Measurements from ENCODE around the gene PODXL2. TPM values are rescaled to one million over a fixed set of nuclear protein-coding genes. Genes with fewer than 3 reads are reported as not detected.

The PODXL2 gene
- total and polyA plus RNA-seq, 2 of the 8 experiments (the other 6 are each of a cell fraction or from before 2014, with no cell fraction given) = 27.6 to 31.6 TPM

DNA sequence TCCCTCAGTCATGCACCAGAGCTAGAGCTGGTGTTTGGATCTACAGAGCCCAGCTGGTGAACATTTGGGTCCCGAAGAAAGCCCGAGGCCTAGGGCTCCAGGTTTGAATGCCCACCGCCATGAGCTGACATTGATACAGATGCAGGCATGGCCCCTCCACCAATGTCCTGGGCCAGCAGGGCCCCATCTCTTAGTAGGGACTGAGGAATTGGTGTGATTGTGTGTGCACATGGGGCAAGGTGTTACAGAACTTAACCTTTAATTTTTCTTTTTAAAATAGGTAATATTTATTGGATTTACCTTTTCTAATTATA, 11.0 kb downstream of the PODXL2 start:
- Histone ChIP-seq H2BK20ac (ENCODE audit: low read length) (no peak overlapping the region), H2AFZ (ENCODE audit: low read length) (no peak overlapping the region), H3K56ac (replicated peaks; ENCODE audit: insufficient read length, low read depth, low read length) (no peak overlapping the region), H3K18ac (ENCODE audit: extremely low read depth, low read length) (no peak overlapping the region), H4K20me1 (replicated peaks in 1 of 2; ENCODE audit: control insufficient read depth in 1 of 2, insufficient read depth in 2 of 2, low read length in 2 of 2) (no peaks in the 10 kb centered on the region), H3K4me2 (ENCODE audit: insufficient read depth in 1 of 2, low read depth in 2 of 2, low read length in 2 of 2) (no peak overlapping the region), H3K9me3 (ENCODE audit: insufficient read depth in 2 of 2, low read depth in 1 of 2, low read length in 1 of 2) (no peaks in the 10 kb centered on the region), H2AK5ac (ENCODE audit: low read depth, low read length) (no peak overlapping the region), H2BK12ac (ENCODE audit: low read depth, low read length) (no peak overlapping the region), H4K91ac (replicated peaks; ENCODE audit: insufficient read length, low read length) (no peak overlapping the region), H3K4me3 (ENCODE audit: extremely low read depth in 1 of 4, insufficient read depth in 2 of 4, low read depth in 3 of 4, low read length in 4 of 4) (no peak overlapping the region), H3K23ac (ENCODE audit: insufficient read length) (peak overlapping the region; percentile 59), H4K8ac (ENCODE audit: extremely low read depth, insufficient read depth, low read length) (no peak overlapping the region; the same call in 1 of the 2 replicates), H3K79me2 (ENCODE audit: control insufficient read depth in 1 of 2, insufficient read depth in 2 of 2, low read length in 2 of 2) (no peaks in the 10 kb centered on the region), H2BK5ac (ENCODE audit: low read depth, low read length) (no peak overlapping the region), H3K27ac (ENCODE audit: low read depth, low read length) (no peak overlapping the region), H4K5ac (ENCODE audit: insufficient read length, low read depth, low read length) (no peak overlapping the region), H3K27me3 (replicated peaks in 1 of 4; ENCODE audit: control insufficient read depth in 3 of 4, extremely low read depth in 1 of 4, insufficient read depth in 3 of 4, low read length in 3 of 4) (no peaks in the 10 kb centered on the region), H3K14ac (ENCODE audit: insufficient read length) (no peak overlapping the region), H3K36me3 (ENCODE audit: control insufficient read depth in 2 of 4, insufficient read depth in 4 of 4, low read length in 3 of 4) (peaks cover 0 to 7% (median under 1%) of the 10 kb centered on the region in 4 experiments; a peak in 1 of 8 replicates), H3K4ac (replicated peaks; ENCODE audit: insufficient read length, low read depth, low read length) (no peak overlapping the region), H3K23me2 (ENCODE audit: low read depth, low read length) (no peaks in the 10 kb centered on the region), H3K79me1 (ENCODE audit: low read depth, low read length) (no peaks in the 10 kb centered on the region; the same call in 1 of the 2 replicates), H2BK120ac (replicated peaks; ENCODE audit: low read depth, low read length) (no peak overlapping the region), H3K4me1 (replicated peaks in 1 of 4; ENCODE audit: control insufficient read depth in 3 of 4, insufficient read depth in 4 of 4, low read length in 3 of 4) (peaks cover 0 to 7% (median 2%) of the 10 kb centered on the region in 4 experiments; a peak in 3 of 7 replicates), H3K9ac (replicated peaks in 1 of 4; ENCODE audit: extremely low read depth in 1 of 4, low read depth in 3 of 4, low read length in 3 of 4) (no peak overlapping the region), H2BK15ac (ENCODE audit: low read length) (no peak overlapping the region)
- CTCF ChIA-PET (ENCODE audit: partially characterized antibody) = interaction anchor here (1.0 to 1.3 kb wide), 2 partner anchors 9 to 65 kb away, joined by 3 read pairs; no protein-coding TSS in a partner anchor
- DNase-seq (ENCODE audit: low read depth in 1 of 2, low spot score in 2 of 2) (no peak), FAIRE-seq (no peak)
- TF ChIP-seq TBP (IDR thresholded peaks at IDR 0.05; ENCODE audit: low read depth, low read length) (no peak), CTBP2 (IDR thresholded peaks at IDR 0.05; ENCODE audit: borderline replicate concordance, insufficient read depth, insufficient read length, low read length) (no peak), TCF12 (IDR thresholded peaks at IDR 0.05; ENCODE audit: low read depth, low read length) (no peak), PHF8 (conservative IDR thresholded peaks at IDR 0.05; ENCODE audit: low read depth, low read length) (no peak), KDM1A (IDR thresholded peaks at IDR 0.05; ENCODE audit: borderline replicate concordance, low read length) (no peak), NANOG (IDR thresholded peaks at IDR 0.05; ENCODE audit: insufficient read depth, low read depth, low read length, poor library complexity, severe bottlenecking) (no peak), EP300 (IDR thresholded peaks at IDR 0.05; ENCODE audit: borderline replicate concordance in 1 of 2, low read depth in 2 of 2, low read length in 2 of 2) (no peak)
- TF ChIP-seq, protein P1, sequence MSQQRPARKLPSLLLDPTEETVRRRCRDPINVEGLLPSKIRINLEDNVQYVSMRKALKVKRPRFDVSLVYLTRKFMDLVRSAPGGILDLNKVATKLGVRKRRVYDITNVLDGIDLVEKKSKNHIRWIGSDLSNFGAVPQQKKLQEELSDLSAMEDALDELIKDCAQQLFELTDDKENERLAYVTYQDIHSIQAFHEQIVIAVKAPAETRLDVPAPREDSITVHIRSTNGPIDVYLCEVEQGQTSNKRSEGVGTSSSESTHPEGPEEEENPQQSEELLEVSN (IDR thresholded peaks at IDR 0.05) = no peak
- TF ChIP-seq, protein P2, sequence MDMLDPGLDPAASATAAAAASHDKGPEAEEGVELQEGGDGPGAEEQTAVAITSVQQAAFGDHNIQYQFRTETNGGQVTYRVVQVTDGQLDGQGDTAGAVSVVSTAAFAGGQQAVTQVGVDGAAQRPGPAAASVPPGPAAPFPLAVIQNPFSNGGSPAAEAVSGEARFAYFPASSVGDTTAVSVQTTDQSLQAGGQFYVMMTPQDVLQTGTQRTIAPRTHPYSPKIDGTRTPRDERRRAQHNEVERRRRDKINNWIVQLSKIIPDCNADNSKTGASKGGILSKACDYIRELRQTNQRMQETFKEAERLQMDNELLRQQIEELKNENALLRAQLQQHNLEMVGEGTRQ (IDR thresholded peaks at IDR 0.05; ENCODE audit: low read length) = no peak
- 89% methylated on average over 3 of the region's 3 CpGs; no CpG with 5 or more reads in 1 of the 2 experiments for WGBS, 2 experiments (ENCODE audit: extremely low coverage in 1 of 2, insufficient coverage in 1 of 2, insufficient read length in 1 of 2, insufficient replicate concordance in 2 of 2, low coverage in 1 of 2, low lambda C conversion rate in 2 of 2, missing lambda C conversion rate in 1 of 2)
- POLR2A ChIA-PET (ENCODE audit: partially characterized antibody) = interaction anchor here (1.2 kb wide), 1 partner anchor 16 kb away, joined by 3 read pairs; no protein-coding TSS in a partner anchor

Measured in H1 (cell line).